HG02840 (cell line): ENCODE measurements around the gene SMYD3.

Experiments
- ATAC-seq: cut with Tn5 transposase; IDR thresholded peaks from one replicate; pipeline ENCODE4 v1.9.1; 2021; ENCODE audit warnings: mild to moderate bottlenecking, moderate library complexity, moderate number of reproducible peaks; ENCODE audit not compliant: unreplicated experiment, low FRiP score

Gene SMYD3

DNA sequence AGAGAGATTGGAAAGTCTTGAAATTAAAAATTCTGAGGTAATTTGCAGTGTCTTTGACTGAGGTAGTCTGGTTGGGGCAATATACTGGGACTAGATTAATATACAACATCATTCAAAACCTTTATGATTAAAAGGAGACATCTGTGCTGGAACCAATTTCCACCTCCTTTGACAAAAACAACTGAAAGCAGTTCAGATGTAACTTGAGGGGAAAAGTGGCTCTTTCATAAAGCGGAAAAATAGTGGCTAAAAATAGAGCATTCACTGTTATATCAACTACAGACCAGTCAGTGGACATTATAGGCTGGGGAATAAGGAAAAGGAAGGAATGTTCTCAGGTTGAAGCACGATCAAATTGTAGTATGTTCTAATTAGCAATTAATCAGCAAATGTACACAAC, 635.9 kb downstream of the SMYD3 start:
- ATAC-seq: no peak

GRCh38 chr1:245870698-245871097, 636.4 kb downstream of the SMYD3 start:
- ATAC-seq: no peak

DNA sequence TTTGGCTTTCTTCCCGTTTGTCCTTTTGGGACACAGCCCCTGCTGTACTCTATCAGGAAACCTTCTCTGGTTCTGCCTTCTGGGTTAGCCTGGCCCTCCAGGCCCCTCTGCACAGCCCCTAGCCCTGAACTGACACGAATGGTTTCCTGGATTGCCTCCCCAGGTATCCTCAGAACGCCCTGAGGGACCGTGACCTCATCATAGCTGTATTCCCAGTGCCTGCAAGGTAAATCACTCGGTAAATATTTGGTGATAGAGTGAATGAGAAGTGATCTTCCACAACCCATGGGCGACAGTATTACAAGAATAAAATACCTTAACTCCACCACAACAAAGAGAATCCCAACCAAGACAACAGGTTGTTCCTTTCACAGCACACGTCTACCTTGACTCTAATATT, 637.2 kb downstream of the SMYD3 start:
- ATAC-seq: no peak

DNA sequence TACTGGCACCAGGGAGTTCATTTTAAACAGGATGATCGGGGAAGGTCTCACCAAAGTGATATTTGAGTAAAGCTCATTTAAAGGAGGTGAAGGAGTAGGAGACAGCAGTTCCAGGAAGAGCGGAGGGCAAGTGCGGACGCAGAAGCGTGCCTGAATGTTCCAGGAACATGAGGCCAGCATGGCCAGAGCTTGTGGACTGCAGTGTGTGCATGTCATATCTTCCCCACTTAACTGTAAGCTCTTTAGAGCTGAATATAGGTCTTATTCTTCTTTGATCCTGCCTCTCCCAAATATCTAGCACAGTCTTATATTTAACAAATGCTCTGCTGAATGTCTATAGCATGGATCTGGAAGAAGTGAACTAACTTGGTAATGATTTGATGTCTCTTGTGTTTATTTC, 639.3 kb downstream of the SMYD3 start:
- no peak for ATAC-seq

GRCh38 chr1:245864872-245865271, 642.2 kb downstream of the SMYD3 start:
- ATAC-seq: no peak

DNA sequence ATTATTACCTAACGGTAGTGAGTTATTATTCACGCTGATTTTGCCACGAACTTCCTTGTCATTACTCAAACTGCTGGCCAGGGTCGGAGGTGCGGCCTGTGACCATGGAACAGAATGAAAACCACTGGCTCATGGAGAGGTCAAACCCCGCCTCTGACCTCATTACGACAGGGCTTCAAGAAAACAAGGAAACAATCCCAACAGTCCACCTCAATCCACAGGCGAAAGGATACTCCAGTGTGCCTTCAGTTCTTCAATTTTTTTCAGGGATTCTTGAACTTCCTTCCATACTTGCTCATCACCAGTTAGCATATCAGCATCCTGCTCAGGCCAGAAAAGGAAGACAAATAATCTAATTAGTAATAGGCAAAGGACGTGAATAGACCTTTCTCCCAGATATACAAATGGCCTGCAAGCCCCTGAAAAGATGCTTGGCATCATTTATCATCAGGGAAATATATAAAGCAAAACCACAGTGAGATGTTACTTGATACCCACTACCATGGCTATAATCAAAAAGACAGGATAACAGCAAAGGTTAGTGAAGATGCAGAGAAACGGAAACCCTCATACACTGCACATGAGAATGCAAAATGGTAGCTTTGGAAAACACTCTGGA, 643.4 kb downstream of the SMYD3 start:
- no peak for ATAC-seq

DNA sequence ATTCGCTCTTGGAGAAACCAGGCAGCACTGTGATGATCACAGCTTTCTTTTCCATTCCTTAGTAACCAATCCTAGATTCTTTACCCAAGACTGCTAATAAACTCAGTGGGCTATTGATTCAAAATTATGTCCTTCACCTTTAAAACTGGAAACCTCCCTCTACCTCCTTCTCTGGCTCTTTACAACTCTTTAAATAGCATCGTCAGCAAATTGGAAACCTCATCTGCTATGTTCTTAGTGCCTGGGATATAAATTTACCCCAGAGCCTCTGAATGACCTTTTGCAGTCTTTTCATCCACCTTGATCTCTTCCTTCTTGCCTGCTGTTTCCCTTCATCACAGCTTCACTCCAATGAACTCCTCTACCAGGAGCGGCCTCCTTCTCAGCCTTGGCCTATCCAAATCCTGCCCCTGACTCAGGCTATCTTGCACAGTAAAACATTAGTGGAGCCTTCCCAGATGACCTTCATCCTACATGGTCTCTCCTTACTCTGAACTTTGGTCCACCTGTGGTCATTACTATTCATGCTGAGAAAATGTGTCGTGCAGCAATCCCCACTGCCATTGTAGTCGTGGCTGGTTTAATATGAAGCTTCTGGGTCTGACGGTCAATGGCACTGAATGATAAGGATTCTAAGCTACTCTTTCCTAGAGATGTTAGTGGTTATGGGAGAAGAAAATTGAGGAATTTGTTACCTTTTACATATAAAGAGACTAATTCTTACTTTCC, 644.1 kb downstream of the SMYD3 start:
- ATAC-seq: no peak

GRCh38 chr1:245860657-245861544, 646.2 kb downstream of the SMYD3 start:
- ATAC-seq: no peak

DNA sequence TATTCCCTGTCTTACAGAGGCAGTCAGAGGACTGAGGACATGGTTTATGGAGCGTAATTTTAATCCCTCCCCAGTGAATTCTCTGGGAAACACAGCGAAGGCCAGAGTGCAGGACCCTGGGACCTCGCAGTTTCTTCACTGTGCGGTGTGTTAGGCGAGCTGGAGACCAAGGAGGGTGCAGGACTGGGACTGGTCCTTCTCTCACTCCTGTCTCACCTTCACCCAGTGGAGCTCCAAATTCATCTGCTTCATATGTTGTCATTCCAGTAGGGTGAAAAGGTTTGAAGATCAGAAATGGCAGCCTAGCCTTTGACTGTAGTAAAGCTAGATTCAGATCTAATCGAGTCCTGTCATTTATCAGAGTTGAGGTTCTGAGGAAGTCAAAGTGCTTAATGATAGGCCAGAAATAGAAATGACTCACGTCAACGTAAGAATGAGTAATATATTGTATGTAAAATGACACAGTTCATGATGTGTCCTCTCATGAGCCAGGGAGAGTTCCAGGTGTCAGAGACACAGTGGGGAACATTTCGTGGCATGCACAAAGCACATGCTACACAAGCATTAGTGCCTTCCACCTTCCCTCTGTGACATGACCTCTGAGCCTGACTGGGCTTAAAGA, 647.5 kb downstream of the SMYD3 start:
- ATAC-seq: no peak

DNA sequence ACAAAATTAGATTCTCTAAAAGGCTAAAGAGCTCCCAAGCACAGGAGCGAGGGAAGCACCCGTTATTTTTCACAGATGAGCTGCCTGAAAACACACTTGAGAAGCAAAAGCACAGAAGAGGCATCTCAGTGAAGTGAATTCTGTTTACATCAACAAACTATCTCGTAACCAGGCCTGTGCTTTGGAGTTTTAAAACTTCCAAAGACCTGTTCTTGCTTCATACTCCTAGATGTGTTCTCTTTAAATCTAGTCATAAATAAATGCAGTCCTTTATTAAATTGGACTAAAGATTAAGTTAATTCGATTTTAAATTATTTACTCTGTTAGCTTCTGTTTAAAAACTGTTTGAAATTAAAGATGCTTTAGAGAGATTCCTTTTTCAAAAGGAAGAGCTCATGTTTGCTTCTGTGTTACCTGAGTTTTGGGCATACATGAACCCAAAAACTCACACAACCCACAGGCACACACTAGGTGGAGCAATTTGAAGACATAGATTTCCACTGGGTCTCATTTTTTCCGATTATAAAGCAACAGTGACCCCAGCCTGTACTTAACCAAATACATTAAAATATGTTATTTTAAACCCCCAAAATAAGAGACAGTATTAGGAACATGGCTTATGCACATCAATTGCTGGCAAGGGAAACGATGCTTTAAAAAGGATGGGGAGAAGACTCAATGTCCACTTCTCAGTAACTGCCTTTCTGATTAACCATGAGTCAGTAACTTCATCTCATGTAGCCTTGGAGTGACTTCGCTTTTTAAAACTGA, 648.2 kb downstream of the SMYD3 start:
- ATAC-seq: no peak

DNA sequence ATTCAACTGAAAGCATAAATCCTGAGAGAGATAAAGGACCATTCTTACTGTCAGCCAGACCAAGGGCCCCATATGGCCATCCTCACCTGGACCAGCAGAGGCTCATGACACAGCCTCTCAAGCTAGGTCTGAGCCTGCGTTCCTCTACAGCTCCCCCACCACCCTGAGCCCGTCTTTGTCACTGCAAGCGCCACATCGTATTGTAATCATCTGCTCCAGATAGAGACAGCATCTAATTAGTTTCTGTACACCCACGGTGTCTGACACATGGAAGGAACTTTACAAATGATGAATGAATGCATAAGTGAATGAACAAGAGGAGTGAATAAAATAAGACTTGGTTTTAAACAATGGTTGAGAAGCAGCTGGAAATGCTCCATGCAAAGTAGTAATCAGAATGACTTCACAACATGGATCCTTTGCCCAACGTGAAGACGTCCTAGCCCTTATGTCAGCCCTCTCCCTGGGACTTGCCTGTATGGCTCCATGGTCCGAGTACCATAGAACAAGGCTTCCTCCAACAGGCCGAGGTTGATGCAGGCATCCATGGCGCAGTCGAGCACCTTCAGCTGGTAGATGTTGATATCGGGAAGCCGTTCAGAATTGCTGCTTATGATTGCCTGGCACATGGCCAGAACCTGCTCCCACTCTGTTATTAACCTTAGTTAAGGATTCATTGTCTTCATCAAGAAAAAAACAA, 648.9 kb downstream of the SMYD3 start:
- no peak for ATAC-seq

- no peak for ATAC-seq
These were observed 650.0 kb downstream of the SMYD3 start for GRCh38 chr1:245856944-245857531.

DNA sequence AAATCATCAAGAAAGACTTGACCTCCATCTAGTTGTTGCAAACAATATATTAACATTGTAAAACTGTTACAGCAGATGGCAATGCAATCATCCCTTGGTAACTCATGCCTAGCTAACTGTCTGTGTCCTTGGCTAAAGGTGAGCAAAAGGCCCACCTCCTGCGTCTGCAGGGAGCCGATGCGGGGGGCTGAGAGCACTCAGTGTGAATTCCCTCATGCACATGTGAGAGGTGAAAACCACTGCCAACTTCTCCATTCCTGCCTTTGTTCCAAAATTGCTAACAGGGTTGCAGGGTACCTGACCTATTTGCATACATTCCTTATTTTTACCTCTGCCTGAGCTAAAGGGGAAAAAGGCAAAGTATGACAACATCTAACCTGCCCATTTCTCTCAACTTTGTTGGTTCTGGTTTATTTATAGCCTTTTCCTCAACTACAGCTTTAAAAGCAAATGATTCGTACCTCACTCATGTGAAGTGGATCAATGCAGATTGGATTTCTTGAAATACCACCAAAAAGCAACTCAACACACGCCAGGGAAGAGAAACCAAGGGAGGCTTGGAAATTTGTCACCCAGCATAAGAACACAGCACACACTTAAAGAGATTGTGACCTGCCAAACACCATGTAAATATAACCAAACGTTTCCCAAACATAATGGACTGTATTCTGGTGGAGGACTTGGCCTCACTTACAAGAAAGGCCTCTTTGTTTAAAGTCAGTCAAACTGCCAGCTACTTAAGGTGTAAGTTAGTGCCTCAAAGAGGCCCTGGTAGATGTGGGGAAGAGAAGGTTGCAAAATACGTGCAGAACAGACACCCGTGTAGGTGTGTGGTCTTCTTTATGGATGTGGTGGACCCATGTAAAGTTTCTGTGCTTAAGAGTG, 651.0 kb downstream of the SMYD3 start:
- ATAC-seq: no peak

DNA sequence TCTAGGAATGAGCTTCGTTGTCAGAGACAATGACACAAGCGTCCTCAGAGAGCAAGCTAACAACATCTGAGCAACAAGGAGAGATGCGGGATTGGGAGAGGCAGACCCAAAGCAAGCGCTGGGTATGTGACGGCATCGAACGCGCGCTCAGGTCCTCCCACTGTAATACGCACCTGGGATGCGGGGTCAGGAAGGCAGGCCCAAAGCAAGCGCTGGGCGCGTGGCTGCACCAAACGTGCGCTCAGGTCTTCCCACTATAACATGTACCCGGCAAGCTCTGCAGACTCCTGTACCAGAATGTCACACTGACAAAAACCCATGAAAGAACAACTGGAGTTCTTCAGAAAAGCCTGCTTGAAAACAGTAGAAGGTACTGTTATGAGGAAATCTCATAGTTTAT, 653.8 kb downstream of the SMYD3 start:
- ATAC-seq: no peak

DNA sequence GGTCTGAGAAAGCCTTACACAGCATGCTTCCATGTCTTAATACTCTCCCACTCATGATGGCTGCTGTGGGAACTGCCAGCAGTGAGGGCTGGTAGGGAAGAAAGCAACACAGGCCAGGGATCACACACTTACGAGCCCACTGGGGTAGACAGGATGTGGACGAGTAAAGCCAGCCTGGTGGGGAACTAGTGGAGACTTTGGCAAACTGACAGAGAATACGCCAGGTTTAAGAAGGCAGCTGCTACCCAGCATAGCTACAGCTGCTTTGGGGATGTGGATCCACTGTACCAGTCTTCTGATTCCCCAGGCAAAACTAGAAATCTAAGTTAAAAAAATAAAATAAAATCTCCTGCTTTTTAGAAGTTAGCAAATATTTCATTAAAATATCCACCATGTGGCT, 664.0 kb downstream of the SMYD3 start:
- ATAC-seq: no peak

DNA sequence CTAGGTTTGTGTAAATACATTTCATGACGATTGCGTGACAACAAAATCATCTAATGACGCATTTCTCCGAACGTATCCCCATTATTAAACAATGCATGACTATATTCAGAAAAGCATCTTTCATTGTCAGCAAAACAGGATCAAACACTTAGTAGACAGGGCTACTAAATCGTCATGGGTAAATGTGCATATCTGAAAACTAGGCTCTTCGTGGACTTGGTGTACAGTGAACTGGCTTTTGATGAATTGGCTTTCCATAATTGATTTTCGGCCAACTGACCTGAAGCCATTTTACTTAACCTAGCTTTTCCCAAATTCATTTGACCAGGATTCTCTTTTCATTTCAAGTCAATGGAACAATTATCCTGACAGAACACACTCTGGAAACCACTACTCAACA, 665.0 kb downstream of the SMYD3 start:
- no peak for ATAC-seq

GRCh38 chr1:245840971-245841370, 666.1 kb downstream of the SMYD3 start:
- ATAC-seq: no peak

DNA sequence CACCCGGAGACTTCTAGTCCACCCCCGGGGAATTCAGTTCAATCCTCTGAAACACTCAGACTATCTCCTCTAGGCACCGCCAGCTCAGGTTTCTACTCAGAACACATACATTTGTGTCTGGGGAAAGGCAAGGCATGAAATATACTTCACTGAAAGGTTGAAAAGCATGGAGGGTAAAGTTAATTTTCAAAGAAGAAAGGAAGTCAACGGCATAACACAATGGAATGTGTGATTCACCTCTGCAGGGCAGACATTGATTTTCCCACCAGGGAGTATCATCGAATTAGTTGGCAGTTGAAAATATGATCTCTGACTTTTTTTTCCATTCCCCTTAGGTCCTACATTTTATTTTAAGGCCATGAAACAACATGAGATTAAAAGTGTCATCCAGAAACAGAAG, 669.4 kb downstream of the SMYD3 start:
- ATAC-seq: no peak
